ENCODE results near the gene FZD2.

GRCh38 chr17:44561237-44561623 lies 3.9 kb downstream of the FZD2 start:
- TF ChIP-seq CTCF (IDR thresholded peaks at IDR 0.05) (no peak), POLR2AphosphoS5 (IDR thresholded peaks at IDR 0.05) (no peak), EP300 (IDR thresholded peaks at IDR 0.05) (no peak)
